GM04504 (cell line): Measurements from ENCODE around the gene CNIH2.
"Not testable (repeated sequence)": the region's sequence is repeated elsewhere in the genome, so short reads cannot be mapped to it uniquely, and the experiment has no call there.

Experiments
- DNase-seq: peaks from one replicate; pipeline ENCODE4 v3.0.0-alpha.2; 2012; ENCODE audit warnings: low read depth

The CNIH2 gene

DNA sequence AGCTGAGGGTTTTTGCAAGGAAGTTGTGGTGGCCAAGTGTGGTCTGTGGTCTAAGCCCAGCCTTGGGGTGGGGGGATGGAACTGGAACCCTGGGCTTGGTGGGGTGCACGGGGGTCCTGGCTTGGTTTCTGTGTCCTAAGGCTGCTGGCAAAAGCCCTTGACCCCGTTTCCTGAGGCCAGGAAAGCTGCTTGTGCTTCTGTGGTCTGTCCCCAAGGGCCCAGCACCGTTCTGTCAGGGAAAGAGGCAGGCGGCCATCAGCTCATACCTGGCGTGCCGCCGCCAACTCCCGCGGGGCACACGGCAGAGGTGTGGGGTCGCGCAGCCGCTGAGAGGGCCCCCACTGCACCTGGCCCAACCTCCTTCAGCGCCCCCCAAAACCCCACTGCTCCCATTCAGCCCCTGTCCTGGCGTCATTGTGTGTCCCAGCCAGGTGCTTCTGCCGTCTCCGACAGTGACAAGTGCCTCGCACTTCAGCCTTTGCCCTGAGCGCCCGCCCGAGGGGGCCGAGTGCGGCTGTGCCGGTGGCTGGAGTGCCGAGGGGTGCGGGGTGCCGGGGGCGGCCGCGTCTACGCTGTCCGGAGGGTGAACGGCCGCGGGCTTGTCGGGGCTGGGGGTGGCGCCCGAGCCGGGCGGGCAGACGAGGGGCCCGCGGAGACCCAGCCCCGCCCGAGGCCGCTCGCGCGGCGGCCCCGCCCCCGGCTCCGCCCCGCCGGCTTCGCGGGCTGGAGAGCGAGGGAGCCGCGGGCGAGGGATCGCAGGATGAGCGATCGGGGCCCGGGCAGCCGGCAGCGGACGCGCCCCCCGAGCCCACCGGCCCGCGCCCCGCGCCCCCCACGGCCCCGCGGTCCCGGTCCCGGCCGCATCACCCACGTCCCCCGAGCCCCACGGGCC is at the start of gene CNIH2:
TSS of gene CNIH2 (plus strand) at position 705 of the 892 bp plus-strand sequence. CDS start 282 bp downstream, outside the sequence.
- DNase-seq, result no peak

GRCh38 chr11:66228521-66228920 is 49.5 kb upstream of the CNIH2 start:
- no peak for DNase-seq

GRCh38 chr11:66230156-66230555 is 47.8 kb upstream of the CNIH2 start:
- DNase-seq, result no peak

GRCh38 chr11:66230978-66231377 is 47.0 kb upstream of the CNIH2 start:
- DNase-seq, result no peak

GRCh38 chr11:66231561-66231960 is 46.4 kb upstream of the CNIH2 start:
- no peak for DNase-seq

- DNase-seq, result no peak
Measured at GRCh38 chr11:66232769-66233168, 45.2 kb upstream of the CNIH2 start.

GRCh38 chr11:66233301-66233700 is 44.7 kb upstream of the CNIH2 start:
- no peak for DNase-seq

- DNase-seq, result no peak
Measured at GRCh38 chr11:66235141-66235540, 42.8 kb upstream of the CNIH2 start.

DNA sequence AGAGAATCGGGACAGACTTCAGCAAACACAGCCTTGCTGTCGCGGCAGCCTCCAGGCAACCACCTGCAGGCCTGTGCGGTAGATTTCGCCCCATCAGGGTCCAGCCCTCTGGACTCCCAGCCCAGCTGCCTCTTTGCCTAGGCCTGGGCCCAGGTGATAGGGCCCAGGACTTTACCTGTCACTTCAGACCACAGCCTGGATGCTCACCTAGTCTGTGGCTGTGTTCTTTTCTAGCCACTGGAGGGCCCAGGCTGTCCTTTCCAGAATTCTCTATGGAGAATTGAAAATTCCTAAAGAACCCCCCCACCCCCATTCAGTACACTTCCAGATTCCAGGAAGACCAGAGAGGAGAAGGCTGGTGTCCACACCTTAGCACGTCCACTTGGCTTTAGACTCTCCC is 40.1 kb upstream of the CNIH2 start:
- DNase-seq, result no peak

DNA sequence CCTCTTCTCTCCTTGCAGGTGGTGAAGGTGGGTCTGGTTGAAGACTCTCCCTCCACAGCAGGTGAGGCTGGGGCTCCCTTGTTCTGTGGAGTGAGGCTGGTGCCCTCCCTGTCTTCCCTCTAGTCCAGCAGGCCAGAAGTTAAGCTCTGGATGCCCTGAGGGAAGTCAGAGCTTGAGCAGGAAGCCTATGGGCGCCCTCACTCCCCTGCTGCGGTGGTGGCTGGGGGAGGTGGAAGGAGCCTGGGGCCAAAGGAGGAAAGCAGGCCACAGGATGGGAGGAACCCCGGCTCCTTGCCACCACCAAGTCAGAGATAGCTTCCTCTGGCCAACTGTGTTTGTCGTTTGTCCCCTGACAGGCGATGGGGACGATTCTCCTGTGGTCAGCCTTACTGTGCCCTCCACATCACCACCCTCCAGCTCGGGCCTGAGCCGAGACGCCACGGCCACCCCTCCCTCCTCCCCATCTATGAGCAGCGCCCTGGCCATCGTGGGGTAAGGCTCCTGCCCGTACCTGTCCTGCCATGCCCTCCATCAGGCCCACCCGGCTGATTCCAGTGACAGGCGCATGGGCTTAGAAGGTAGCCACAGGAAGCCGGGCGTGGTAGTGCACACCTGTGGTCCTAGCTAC is 39.1 kb upstream of the CNIH2 start:
- no peak for DNase-seq

DNA sequence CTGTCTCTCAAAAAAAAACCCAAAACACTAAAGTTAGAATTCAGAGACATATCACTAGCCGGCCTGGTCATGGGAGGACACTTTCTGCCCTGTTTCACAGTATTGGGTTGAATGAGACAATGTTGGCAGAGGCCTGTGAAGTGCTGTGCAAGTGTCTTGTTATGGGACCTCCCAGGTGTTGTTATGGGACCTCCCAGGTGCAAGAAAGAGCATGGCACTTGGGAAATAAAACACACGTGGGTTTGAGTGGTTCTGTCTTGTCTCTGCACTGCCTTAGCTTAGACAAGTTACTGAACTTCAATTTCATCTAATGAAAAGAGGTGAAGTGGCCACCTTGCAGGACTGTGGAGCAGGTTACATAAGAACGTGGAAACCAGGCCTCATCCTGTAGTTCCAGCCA is 38.5 kb upstream of the CNIH2 start:
- no peak for DNase-seq

- no peak for DNase-seq
Measured at GRCh38 chr11:66239998-66240780, 37.8 kb upstream of the CNIH2 start.

DNA sequence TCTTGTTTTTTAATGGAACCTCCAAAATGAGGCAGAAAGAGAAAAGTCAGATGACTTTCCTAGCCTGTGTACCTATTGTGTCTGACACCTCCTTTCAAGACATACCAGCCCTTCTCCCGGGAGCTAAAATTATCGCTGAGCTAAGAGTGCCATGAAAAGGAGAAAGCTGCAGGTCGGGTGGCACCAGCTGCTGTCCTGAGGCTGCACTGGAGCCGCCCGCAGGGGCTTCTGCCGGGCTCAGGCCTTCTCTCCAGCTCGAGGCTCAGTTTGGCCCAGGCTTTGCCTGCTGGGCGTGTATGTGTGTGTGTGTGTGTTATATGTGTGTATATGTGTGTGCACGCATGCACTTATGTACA is 37.2 kb upstream of the CNIH2 start:
- DNase-seq, result no peak

DNA sequence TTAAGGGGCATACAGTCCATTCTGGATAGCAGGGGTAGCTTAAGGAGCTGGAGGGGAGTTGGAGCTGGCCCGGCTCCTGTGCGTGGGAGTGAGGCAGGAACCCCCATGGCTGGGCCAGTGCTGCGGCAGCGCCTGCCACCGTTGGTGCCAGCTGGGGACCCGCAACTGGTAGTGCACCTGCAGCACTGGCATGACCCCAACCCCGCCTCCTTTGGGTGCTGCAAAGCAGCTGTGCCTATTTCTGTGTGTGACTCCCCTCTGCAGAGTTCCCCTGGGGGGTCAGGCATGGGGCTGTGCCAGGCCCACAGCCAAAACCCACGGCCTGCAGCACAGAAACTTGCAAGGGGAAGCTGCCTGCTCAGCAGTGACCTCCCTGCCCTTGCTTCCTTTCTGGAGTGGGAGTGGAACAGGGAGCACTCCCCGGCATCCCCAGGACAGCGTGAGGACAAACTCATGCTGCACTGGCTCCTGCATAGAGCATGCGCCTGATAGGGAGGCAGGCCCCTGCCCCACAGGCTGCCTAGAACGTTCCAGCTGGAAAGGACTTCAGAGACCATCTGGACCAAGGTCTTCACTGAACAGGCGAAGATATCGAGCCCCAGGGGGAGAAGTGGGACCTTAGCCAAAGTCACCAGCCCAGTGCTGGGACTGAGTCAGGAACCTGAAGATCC is 35.7 kb upstream of the CNIH2 start:
- no peak for DNase-seq

GRCh38 chr11:66243782-66244535 is 34.0 kb upstream of the CNIH2 start:
- no peak for DNase-seq

DNA sequence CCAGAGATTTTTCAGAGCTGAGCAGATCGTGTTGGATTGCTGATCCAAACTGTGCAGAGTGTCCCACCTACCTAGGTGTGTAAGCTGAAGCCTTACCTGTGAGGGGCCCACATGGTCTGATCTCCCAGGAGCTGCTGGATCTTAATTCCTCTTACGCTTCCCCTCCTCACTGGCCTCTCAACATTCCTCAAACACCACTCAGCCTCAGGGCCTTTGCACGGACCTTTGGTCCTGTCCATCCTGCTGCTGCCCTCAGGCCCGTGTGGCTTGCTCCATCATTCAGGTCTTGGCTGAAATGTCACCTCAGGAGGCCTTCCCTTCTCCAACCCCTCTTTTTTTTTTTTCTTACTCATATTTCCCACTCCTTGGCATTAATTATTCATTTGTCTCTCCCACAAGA is 30.7 kb upstream of the CNIH2 start:
- DNase-seq, result no peak

- DNase-seq, result no peak
Measured at GRCh38 chr11:66247801-66248200, 30.2 kb upstream of the CNIH2 start.

DNA sequence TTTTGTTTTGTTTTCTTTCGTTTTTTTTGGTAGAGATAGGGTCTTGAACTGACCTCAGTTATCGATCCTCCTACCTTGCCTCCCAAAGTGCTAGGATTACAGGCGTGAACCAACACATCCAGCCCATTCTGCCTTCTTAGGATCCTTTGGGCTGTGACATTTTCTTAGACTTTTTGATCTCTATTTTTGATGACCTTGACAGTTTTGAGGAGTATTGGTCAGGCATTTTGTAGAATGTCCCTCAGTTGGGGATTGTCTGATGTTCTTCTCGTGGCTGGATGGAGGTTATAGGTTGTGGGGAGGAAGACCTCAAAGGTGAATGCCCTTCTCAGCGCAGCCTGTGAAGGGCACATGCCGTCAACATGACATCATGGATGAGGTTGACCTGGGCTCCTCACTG is 29.1 kb upstream of the CNIH2 start:
- no peak for DNase-seq

GRCh38 chr11:66251809-66252208 is 26.2 kb upstream of the CNIH2 start:
- no peak for DNase-seq

DNA sequence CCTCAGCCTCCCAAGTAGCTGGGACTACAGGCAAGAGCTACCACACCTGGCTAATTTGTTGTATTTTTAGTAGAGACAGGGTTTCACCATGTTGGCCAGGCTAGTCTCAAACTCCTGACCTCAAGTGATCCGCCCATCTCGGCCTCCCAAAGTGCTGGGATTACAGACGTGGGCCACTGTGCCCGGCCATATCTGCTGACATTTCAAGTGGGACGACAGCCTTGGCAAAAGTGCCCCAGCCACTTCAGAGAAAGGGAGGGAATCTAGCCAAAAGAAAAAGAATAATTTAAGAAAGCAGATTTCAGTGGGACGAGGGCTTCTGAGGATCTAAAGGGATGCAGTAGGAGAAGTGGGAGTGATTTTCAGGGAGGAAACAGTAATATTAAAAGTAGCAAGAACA is 24.9 kb upstream of the CNIH2 start:
- not testable (repeated sequence) for DNase-seq

DNA sequence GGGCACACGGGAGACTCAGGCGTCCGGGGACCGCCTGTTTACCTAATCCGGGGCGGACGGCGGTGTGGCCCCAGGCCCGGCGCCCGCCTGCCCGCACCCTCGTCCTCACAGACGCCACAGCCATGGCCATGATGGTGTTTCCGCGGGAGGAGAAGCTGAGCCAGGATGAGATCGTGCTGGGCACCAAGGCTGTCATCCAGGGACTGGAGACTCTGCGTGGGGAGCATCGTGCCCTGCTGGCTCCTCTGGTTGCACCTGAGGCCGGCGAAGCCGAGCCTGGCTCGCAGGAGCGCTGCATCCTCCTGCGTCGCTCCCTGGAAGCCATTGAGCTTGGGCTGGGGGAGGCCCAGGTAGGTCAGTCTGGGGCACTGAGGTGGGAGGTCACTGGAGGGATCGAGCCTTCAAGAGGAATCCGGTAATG is 19.5 kb upstream of the CNIH2 start:
- DNase-seq, result no peak

DNA sequence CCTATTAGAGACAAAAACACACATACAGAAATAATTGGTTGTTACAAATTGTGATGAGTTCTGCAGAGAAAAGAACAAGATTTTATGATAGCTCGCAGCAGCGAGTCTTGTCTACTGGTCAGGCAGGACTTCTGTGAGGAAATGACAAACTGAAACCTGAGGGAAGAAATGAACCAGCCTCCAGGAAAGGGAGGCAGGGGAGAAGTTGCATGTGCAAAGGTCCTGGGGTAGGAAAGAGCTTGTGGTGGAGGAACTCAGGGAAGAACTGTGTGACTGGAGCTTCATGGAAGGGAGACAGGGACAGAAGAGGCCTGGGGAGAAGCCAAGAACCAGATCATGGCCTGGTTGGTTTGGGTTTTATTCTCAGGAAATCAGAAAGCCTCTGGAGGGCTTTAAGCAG is 18.8 kb upstream of the CNIH2 start:
- DNase-seq, result no peak
